Endothelial cell of umbilical vein (primary cell): ENCODE measurements around the gene AKR7A3. TPM values are rescaled to one million over a fixed set of nuclear protein-coding genes. Genes with fewer than 3 reads are reported as not detected.

Experiments
- BruUV-seq: library from RNA; stranded (reverse); fragments of 400-500 nt; replicated peaks from 2 replicates; lab custom pipeline; 2021; lab: Mats Ljungman, UMichigan
- CTCF ChIA-PET: fragments of 300-600, 350-600 bp; sonication (Branson Sonifier 250); formaldehyde crosslinking; loops from one replicate; lab custom pipeline; 2021; ENCODE audit warnings: antibody characterized with exemption, inconsistent platforms; lab: Charles Lee
- POLR2A ChIA-PET: fragments of 300-600, 350-600 bp; sonication (Branson Sonifier 250); formaldehyde crosslinking; loops from one replicate; lab custom pipeline; 2021; ENCODE audit warnings: antibody characterized with exemption, inconsistent platforms; lab: Charles Lee
- DNase-seq: peaks from one replicate; pipeline ENCODE4 v3.0.0-alpha.2; 2011; ENCODE audit warnings: low read depth, low spot score
- FAIRE-seq: peaks from 2 replicates; lab custom pipeline; 2011; peaks lifted over from hg19 to GRCh38; lab: Jason Lieb, UNC
- H2AFZ ChIP-seq: 2 replicates; pipeline ENCODE4 v1.6.0; 2012; ENCODE audit warnings: low read depth, low read length, control low read depth, inconsistent platforms
- H3K27ac ChIP-seq: 2 replicates; pipeline ENCODE4 v1.5.1; 2011; ENCODE audit warnings: low read depth, mild to moderate bottlenecking, control low read depth, low read length, moderate library complexity; ENCODE audit not compliant: insufficient read depth
- H3K27me3 ChIP-seq, 2 experiments: 2 replicates each; pipeline versions ENCODE4 v1.6.0 to v1.6.1; 2011; ENCODE audit warnings: low read length in 2 of 2, mixed read lengths in 1 of 2; ENCODE audit not compliant: control insufficient read depth in 2 of 2, insufficient read depth in 2 of 2
- H3K36me3 ChIP-seq, 2 experiments: 2 replicates in 1 of 2; 3 replicates in 1 of 2; pipeline ENCODE4 v1.5.1; 2011; ENCODE audit warnings: low read length in 2 of 2, mild to moderate bottlenecking in 1 of 2, moderate library complexity in 1 of 2; ENCODE audit not compliant: control insufficient read depth in 2 of 2, insufficient read depth in 2 of 2; ENCODE audit errors: extremely low read depth in 1 of 2
- H3K4me1 ChIP-seq: 3 replicates; pipeline ENCODE4 v1.5.1; 2011; ENCODE audit warnings: mild to moderate bottlenecking, low read length; ENCODE audit not compliant: control insufficient read depth, insufficient read depth; ENCODE audit errors: extremely low read depth
- H3K4me2 ChIP-seq: 2 replicates; pipeline ENCODE4 v1.6.1; 2011; ENCODE audit warnings: low read length, control low read depth, mixed read lengths; ENCODE audit not compliant: insufficient read depth
- H3K4me3 ChIP-seq, 3 experiments: fragments of 200-600 bp in 1 of 3; sonication (generic), shearing (Covaris generic) in 1 of 3; replicated peaks in 1 of 3; 2 replicates each; pipeline ENCODE4 v1.5.1; 2011 to 2016; ENCODE audit warnings: control low read depth in 3 of 3, low read length in 3 of 3, mild to moderate bottlenecking in 2 of 3, inconsistent platforms in 1 of 3, low read depth in 1 of 3, moderate library complexity in 1 of 3; ENCODE audit not compliant: insufficient read depth in 1 of 3
- H3K79me2 ChIP-seq: 2 replicates; pipeline ENCODE4 v1.6.0; 2012; ENCODE audit warnings: low read length, inconsistent platforms; ENCODE audit not compliant: control insufficient read depth, insufficient read depth
- H3K9ac ChIP-seq: replicated peaks from 2 replicates; pipeline ENCODE3; 2011; ENCODE audit warnings: low read length, control low read depth; ENCODE audit not compliant: insufficient read depth; ENCODE audit errors: extremely low read depth
- H3K9me1 ChIP-seq: replicated peaks from 3 replicates; pipeline ENCODE4 v1.6.0; 2011; ENCODE audit warnings: mild to moderate bottlenecking, low read length; ENCODE audit not compliant: control insufficient read depth, insufficient read depth; ENCODE audit errors: extremely low read depth
- H3K9me3 ChIP-seq: replicated peaks from 2 replicates; pipeline ENCODE4 v1.5.1; 2012; ENCODE audit warnings: low read length, inconsistent platforms; ENCODE audit not compliant: control insufficient read depth, insufficient read depth
- H4K20me1 ChIP-seq: replicated peaks from 2 replicates; pipeline ENCODE3; 2011; ENCODE audit warnings: mild to moderate bottlenecking, low read length; ENCODE audit not compliant: control insufficient read depth, insufficient read depth; ENCODE audit errors: extremely low read depth
- FOS ChIP-seq: IDR thresholded peaks from 2 replicates; pipeline ENCODE4 v1.6.1; 2011; ENCODE audit warnings: mild to moderate bottlenecking, low read length, moderate library complexity, borderline replicate concordance; ENCODE audit not compliant: insufficient read depth
- JUN ChIP-seq: IDR thresholded peaks from 2 replicates; pipeline ENCODE4 v1.6.1; 2011; ENCODE audit warnings: borderline replicate concordance, low read depth; ENCODE audit not compliant: insufficient read length, insufficient read depth
- MYC ChIP-seq: IDR thresholded peaks from one replicate; pipeline ENCODE4 v1.6.1; 2011; ENCODE audit warnings: mild to moderate bottlenecking, low read depth, low read length
- POLR2A ChIP-seq: IDR thresholded peaks from 2 replicates; pipeline ENCODE4 v1.6.1; 2012; ENCODE audit warnings: low read depth, mild to moderate bottlenecking, control low read depth, low read length
- POLR2AphosphoS5 ChIP-seq: IDR thresholded peaks from 2 replicates; pipeline ENCODE4 v1.6.1; 2012; ENCODE audit warnings: low read depth, mild to moderate bottlenecking, control low read depth, low read length, moderate library complexity; ENCODE audit not compliant: insufficient read depth
- dilution Hi-C: fragments of 300-500 bp; cut with MboI; formaldehyde crosslinking; loops from one replicate; pipeline ENCODE4 v1.15.0; 2019; ENCODE audit warnings: low sequenced_read_pairs; ENCODE audit not compliant: extremely low pct_ligation_motif_present
- intact Hi-C: fragments of 100-400 bp; cut with micrococcal nuclease; formaldehyde crosslinking; loops from one replicate; pipeline ENCODE4 v1.10.0; 2022
- polyA plus RNA-seq, 4 experiments: library from polyadenylated mRNA; depleted of rRNA in 3 of 4; stranded (reverse) in 3 of 4; unstranded in 1 of 4; fragments of >200 nt; gene quantifications; 2 replicates each; pipeline versions ENCODE4 v1.2.1 to v1.2.3, GENCODE V29; 2011 to 2012; ENCODE audit warnings: missing spikeins in 1 of 4
- total RNA-seq: library from RNA; stranded (reverse); gene quantifications from 2 replicates; pipeline ENCODE4 v1.2.3, GENCODE V29; 2021
- TF ChIP-seq, protein P1 (sequence below), 2 donors: IDR thresholded peaks; 1 replicate in 1 of 2; 2 replicates in 1 of 2; pipeline ENCODE4 v1.5.1; 2011; ENCODE audit warnings: low read length in 2 of 2, mild to moderate bottlenecking in 2 of 2, moderate library complexity in 2 of 2, control low read depth in 1 of 2, inconsistent platforms in 1 of 2, low read depth in 1 of 2; ENCODE audit not compliant: insufficient read depth in 1 of 2; ENCODE audit errors: extremely low read depth in 1 of 2
- TF ChIP-seq, protein P2 (sequence below): IDR thresholded peaks from 2 replicates; pipeline ENCODE4 v1.6.1; 2011; ENCODE audit not compliant: insufficient read depth, insufficient read length

The AKR7A3 gene
- total and polyA plus RNA-seq, 2 donors (not counting 3 experiments of a cell fraction or from before 2014, with no cell fraction given): 0.49 to 0.50 TPM

DNA sequence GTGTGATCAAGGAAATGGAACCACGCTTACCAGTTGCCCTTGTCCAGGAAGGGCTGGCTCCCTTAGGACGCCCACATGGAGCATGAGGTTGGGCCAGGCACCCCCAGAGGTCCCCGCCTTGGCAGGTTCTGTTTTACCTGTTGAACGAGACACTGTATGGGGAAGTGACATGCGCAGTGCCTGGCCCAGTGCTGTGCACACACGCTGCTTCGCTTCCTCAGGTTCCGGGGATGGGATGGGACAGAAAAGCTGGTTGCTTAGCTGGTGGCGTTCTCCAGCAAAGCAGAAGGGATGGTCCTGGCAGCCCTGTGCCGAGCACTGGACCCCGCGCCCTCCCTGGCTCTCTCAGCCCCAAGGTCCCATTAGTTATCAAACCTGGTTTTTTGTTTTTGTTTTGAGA, 44.3 kb upstream of the AKR7A3 start:
- POLR2A ChIA-PET: no interaction called here
- CTCF ChIA-PET: interaction anchor here (1.3 kb wide), 1 partner anchor 321 kb away, joined by 5 read pairs; no protein-coding TSS in a partner anchor
- no peaks in the 10 kb centered on the region for H3K79me2 ChIP-seq

More for the DNA sequence above, 44.3 kb upstream of the AKR7A3 start:
- H3K27me3 ChIP-seq: no peaks in the 10 kb centered on the region
- no peak overlapping the region for H3K4me2 ChIP-seq
- no peak overlapping the region for H3K4me3 ChIP-seq
- TF ChIP-seq, protein P1, sequence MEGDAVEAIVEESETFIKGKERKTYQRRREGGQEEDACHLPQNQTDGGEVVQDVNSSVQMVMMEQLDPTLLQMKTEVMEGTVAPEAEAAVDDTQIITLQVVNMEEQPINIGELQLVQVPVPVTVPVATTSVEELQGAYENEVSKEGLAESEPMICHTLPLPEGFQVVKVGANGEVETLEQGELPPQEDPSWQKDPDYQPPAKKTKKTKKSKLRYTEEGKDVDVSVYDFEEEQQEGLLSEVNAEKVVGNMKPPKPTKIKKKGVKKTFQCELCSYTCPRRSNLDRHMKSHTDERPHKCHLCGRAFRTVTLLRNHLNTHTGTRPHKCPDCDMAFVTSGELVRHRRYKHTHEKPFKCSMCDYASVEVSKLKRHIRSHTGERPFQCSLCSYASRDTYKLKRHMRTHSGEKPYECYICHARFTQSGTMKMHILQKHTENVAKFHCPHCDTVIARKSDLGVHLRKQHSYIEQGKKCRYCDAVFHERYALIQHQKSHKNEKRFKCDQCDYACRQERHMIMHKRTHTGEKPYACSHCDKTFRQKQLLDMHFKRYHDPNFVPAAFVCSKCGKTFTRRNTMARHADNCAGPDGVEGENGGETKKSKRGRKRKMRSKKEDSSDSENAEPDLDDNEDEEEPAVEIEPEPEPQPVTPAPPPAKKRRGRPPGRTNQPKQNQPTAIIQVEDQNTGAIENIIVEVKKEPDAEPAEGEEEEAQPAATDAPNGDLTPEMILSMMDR (IDR thresholded peaks at IDR 0.05; ENCODE audit: extremely low read depth in 1 of 2, insufficient read depth in 1 of 2, low read depth in 1 of 2, low read length in 2 of 2): no peak
- TF ChIP-seq POLR2A: no peak
- TF ChIP-seq JUN: no peak
- no peak for TF ChIP-seq FOS
- TF ChIP-seq POLR2AphosphoS5: no peak
- no peak for TF ChIP-seq MYC
- TF ChIP-seq, protein P2, sequence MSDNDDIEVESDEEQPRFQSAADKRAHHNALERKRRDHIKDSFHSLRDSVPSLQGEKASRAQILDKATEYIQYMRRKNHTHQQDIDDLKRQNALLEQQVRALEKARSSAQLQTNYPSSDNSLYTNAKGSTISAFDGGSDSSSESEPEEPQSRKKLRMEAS: no peak
- no TSS peak for BruUV-seq
- no peaks in the 10 kb centered on the region for H4K20me1 ChIP-seq
- H3K36me3 ChIP-seq: peaks cover 0 to 4% of the 10 kb centered on the region in 2 experiments
- H3K9me3 ChIP-seq: no peaks in the 10 kb centered on the region
- H2AFZ ChIP-seq: no peak overlapping the region
- no peaks in the 10 kb centered on the region for H3K9me1 ChIP-seq
- FAIRE-seq: no peak
- DNase-seq: no peak
- intact Hi-C loops (no loop called here), dilution Hi-C loops (no loop called here)
- H3K9ac ChIP-seq: no peak overlapping the region
- peaks cover 4% of the 10 kb centered on the region for H3K4me1 ChIP-seq
- H3K27ac ChIP-seq: no peak overlapping the region
